NCI-H146 treated with DMSO at 0.1 percent for 48 hours (cell line): ENCODE data around the gene PPM1A.

ENCODE experiments used
- DNase-seq: peaks from one replicate; lab custom pipeline; 2025; ENCODE audit not compliant: unreplicated experiment; lab: John Stamatoyannopoulos, UW

Gene PPM1A

GRCh38 chr14:60226298-60226697 lies 22.7 kb upstream of the PPM1A start:
- DNase-seq: no peak

- DNase-seq: no peak
These were observed 21.7 kb upstream of the PPM1A start for GRCh38 chr14:60227291-60227690.

- DNase-seq: no peak
These were observed 19.4 kb upstream of the PPM1A start for GRCh38 chr14:60229614-60230013.

- DNase-seq: no peak
These were observed 16.8 kb upstream of the PPM1A start for GRCh38 chr14:60232185-60232584.

GRCh38 chr14:60233251-60233650 lies 15.8 kb upstream of the PPM1A start:
- DNase-seq: no peak

GRCh38 chr14:60233891-60234290 lies 15.1 kb upstream of the PPM1A start:
- DNase-seq: no peak

GRCh38 chr14:60235440-60235839 lies 13.6 kb upstream of the PPM1A start:
- no peak for DNase-seq

- no peak for DNase-seq
These were observed 10.1 kb upstream of the PPM1A start for GRCh38 chr14:60238955-60239354.

- DNase-seq: no peak
These were observed 8.7 kb upstream of the PPM1A start for GRCh38 chr14:60240139-60240856.

- DNase-seq: no peak
These were observed 7.9 kb upstream of the PPM1A start for GRCh38 chr14:60241091-60241490.

GRCh38 chr14:60242429-60242828 lies 6.6 kb upstream of the PPM1A start:
- DNase-seq: no peak

GRCh38 chr14:60245380-60246177 lies 3.4 kb upstream of the PPM1A start:
- DNase-seq: peak; percentile 69

GRCh38 chr14:60247994-60248696 lies 876 bp upstream of the PPM1A start:
- no peak for DNase-seq

- DNase-seq: peak; percentile 51
These were observed 568 bp downstream of the PPM1A start for GRCh38 chr14:60249321-60250256.

GRCh38 chr14:60250257-60251035 lies 1.4 kb downstream of the PPM1A start:
- no peak for DNase-seq

- no peak for DNase-seq
These were observed 2.9 kb downstream of the PPM1A start for GRCh38 chr14:60251877-60252276.

GRCh38 chr14:60252630-60253029 lies 3.6 kb downstream of the PPM1A start:
- DNase-seq: no peak

- DNase-seq: no peak
These were observed 4.6 kb downstream of the PPM1A start for GRCh38 chr14:60253649-60254048.

- DNase-seq: no peak
These were observed 5.2 kb downstream of the PPM1A start for GRCh38 chr14:60254176-60254575.

GRCh38 chr14:60257865-60258264 lies 8.8 kb downstream of the PPM1A start:
- no peak for DNase-seq
